Frontal cortex (tissue), 4 donors: Measurements from ENCODE around the gene XPC. TPM values are rescaled to one million over a fixed set of nuclear protein-coding genes. Genes with fewer than 3 reads are reported as not detected.

Source experiments
- DNase-seq, 2 donors: peaks; one replicate each; pipeline ENCODE4 v3.0.0; 2012; ENCODE audit warnings: low spot score in 2 of 2
- FAIRE-seq: peaks from 2 replicates; lab custom pipeline; 2012; peaks lifted over from hg19 to GRCh38; lab: Jason Lieb, UNC
- total RNA-seq: library from RNA; depleted of rRNA; stranded (reverse); fragments of >200 nt; gene quantifications from one replicate; pipeline ENCODE4 v1.2.3, GENCODE V29; 2014
- donor health status: control.
- donor health status: control.
- donor health status: control.

Gene XPC
- total RNA-seq, 1 donor from 2014 or later, result 9.8 TPM

DNA sequence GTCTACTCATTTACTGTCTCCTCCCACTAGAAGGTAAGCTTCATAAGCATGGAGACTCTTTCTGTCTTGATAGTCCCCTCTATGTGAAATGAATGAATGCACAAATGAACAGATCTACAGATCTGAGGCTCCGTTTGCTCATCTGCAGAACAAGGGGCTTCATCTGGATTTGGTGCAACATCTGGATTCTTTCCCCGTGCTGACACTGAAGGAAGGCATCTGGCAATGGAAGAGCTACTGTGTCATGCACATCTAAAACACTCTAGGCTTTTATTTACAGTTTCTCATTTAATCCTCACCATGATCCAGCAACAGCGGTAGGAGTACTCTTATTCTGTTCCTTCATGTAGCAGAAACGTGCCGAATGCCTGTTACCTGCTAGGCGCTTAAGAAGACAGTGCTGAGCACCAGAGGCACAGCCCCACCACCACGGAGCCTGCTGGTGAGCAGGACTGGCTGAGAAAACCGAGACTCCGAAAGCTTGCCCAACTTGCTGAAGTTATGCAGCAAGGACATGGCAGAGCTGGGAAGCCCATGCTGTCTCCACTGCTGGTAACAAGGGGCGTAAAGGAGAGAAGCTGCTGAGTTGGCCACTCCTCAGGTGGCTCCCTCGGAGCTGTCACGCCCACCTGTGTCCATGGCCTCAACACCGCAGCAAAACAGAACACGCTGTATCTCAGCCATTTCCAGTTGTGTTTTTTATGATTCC lies 31.3 kb upstream of the XPC start:
- no peak for FAIRE-seq
- no peak for DNase-seq

- no peak for FAIRE-seq
- DNase-seq, result no peak
These were observed 30.6 kb upstream of the XPC start for GRCh38 chr3:14208977-14209394.

DNA sequence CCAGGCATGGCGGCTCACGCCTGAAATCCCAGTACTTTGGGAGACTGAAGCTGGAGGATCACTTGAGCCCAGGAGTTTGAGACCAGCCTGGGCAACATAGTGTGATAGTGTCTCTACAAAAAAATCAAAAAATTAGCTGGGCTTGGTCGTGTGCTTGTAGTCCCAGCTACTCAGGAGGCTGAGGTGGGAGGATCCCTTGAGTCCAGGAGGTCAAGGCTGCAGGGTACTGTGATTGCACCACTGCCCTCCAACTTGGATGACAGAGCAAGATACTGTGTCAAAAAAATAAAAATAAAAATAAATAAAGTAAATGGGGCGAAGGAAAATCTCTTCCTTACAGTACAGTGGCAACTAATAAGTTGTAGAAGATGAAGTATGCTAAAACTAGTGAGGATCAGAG lies 29.8 kb upstream of the XPC start:
- FAIRE-seq, result no peak
- DNase-seq, result no peak

DNA sequence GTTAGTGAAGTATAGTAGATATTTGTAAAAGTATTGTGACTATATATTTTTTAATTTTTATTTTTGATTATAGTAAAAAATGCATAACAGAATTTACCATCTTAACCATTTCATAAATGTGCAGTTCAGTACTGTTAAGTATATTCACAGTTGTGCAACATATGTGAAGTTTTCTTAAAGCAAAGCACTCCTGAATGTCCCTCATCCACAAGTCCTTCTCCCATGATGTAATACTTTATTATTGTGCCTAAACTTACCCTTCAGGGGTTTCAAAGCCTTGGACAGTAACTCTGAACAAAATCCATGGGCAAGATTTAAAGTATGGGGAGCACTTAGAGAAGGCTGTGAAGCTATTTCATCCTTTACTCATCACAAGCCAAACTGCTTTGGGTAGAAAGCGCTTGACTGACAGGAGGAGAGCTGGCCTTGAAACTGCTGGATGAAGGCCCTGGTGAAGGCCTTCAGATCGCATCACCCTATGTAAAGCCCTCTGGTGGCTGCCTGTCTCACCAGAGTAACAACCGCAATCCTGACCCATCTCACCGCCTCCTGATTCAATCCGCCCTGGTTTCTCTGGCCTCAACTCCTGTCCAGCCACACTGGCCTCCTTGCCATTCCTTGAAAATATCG lies 28.3 kb upstream of the XPC start:
- DNase-seq (no peak), FAIRE-seq (no peak)

- FAIRE-seq, result no peak
- DNase-seq, result no peak
These were observed 26.3 kb upstream of the XPC start for GRCh38 chr3:14204515-14205284.

GRCh38 chr3:14203521-14204079 lies 25.2 kb upstream of the XPC start:
- FAIRE-seq, result no peak
- DNase-seq, result peak; percentile 45 to 76

GRCh38 chr3:14202874-14203520 lies 24.6 kb upstream of the XPC start:
- FAIRE-seq (no peak), DNase-seq (no peak)

DNA sequence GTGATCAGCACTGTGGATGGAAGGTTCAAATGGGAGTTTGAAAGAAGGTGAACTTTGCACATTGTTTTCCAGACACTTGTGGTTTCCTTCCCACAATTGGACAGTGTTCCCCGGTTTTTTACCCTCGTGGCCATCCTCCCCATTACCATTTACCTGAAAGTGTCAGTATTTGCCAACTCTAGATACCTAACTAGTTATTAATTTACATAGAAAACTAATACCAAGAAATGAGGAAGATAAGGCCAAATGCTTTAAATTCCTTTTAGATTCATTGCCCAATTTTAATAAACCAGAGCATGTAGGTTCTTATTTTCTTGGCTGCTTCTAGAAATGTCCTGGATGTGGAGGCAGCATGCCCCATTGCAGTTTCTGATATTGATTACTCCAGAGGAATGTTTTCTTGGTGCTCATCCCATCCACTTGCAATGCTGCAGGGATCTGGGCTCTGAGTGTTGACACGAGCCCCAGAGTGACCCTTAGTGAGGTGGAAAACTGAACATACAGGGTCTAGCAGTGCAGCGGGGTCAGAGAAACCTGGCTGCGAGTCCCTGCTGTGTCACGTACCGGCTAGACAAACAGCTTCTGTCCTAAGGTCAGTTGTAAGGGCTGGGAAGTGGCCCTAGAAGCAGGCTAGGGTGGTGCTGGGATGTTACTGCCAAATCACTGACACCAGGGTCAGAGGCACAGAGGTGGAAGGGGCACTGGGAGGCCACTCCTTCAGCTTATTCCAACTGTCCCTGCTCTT lies 23.7 kb upstream of the XPC start:
- FAIRE-seq (no peak), DNase-seq (no peak)

GRCh38 chr3:14200841-14201240 lies 22.4 kb upstream of the XPC start:
- no peak for DNase-seq
- no peak for FAIRE-seq

DNA sequence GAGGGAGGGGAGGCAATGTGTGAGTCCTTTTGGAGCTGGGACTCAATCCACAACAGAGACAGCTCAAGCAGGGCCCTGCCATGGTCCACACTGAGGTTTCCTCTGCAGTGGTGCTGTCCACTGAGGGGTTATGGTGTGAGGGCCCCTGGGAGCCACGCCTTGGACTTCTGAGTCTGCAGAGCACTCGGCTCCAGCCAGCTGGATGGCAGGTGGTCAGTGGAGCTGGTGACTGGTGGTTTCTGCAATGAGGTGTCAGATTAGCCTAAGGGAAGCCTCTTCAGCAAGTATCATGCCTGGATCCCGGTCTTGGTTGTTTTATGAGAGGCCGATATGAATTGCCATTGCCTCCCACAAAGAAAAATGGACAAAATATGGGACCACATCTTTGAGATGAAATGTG lies 21.9 kb upstream of the XPC start:
- DNase-seq (no peak), FAIRE-seq (no peak)

DNA sequence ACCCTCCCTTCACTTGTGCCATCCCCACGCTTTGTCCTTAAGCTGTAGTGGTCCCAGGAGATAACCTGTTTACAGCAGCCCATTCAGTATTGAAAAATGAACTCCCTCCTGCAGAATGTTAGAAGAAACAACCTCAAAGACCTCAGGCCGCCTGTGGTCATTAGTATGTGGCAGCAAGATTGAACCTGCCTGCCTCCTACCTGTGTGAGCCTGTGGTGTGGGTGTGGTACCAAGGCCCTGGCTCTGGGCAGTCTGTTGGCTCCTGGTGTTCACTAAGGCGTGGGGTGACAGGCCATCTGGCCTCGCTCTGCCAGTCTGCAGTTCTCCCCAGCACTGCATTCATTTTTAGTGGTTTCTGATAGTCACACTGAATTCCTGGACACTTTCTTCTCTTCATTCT lies 21.2 kb upstream of the XPC start:
- DNase-seq (no peak), FAIRE-seq (no peak)

DNA sequence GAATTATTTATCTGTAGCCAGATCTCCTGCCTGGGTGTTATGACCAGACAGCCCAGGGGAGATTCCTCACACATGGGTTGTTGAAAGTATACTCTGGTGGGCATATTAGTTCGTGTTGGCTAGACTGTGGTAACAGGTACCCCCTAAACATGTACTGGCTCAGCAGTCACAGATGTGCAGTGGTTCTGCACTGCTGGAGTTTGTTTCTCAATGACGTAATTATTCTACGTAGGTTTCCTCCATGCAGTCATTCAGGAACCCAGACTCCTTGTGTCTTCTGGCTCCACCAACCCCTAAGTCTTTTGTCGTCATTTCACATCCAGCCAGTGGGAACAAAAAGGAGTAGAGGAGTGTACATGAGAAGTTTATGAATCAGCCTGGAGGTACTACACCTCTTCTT lies 16.5 kb upstream of the XPC start:
- FAIRE-seq, result no peak

GRCh38 chr3:14188041-14188754 lies 9.8 kb upstream of the XPC start:
- DNase-seq, result no peak
- no peak for FAIRE-seq

More for the DNA sequence above, 16.5 kb upstream of the XPC start:
- DNase-seq, result no peak

- DNase-seq (no peak), FAIRE-seq (no peak)
These were observed 8.6 kb upstream of the XPC start for GRCh38 chr3:14186854-14187458.

- DNase-seq (no peak), FAIRE-seq (no peak)
These were observed 4.7 kb upstream of the XPC start for GRCh38 chr3:14183015-14183577.

DNA sequence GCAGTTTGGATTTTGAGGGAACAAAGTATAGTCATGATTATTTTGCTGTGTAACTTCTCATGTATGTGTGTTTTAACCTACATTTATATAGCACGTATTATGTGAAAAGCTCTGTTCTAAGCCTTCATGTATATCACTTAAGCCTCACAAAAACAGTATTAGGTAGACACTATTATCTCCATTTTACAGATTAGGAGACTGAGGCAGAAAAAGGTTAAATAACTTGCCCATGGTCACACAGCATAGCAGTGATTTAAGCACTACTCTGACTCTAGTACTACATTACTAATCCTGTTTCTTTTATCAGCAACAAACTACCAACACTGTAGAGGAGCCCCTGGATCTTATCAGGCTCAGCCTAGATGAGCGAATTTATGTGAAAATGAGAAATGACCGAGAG lies 2.9 kb upstream of the XPC start:
- FAIRE-seq (no peak), DNase-seq (no peak)

DNA sequence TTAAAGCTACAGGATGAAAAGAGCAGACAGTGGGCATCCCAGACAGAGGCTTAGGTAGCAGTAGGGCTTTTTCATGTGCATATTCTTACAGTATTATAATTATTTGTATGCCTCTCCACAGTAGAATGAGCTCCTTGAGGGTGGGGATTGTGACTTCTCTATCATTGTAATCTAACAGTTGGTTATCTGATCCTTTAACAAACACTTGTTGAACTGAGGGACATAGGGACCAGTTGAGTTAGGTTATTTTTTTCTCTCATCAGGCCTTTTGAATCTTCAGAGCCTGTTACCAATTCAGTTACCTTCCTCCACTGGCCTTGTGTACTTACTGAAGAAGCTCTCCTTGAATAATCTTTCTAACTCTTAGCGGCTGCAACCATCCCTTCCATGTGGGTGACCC lies 1.4 kb upstream of the XPC start:
- DNase-seq (no peak), FAIRE-seq (no peak)

- FAIRE-seq, result no peak
- DNase-seq, result peak in 1 of 2 donors; percentile 12
These were observed 689 bp upstream of the XPC start for GRCh38 chr3:14179114-14179465.
